H1 (cell line): Measurements from ENCODE around the gene MT1B. TPM values are rescaled to one million over a fixed set of nuclear protein-coding genes. Genes with fewer than 3 reads are reported as not detected.

Source experiments
- CTCF ChIA-PET: fragments of 300-600 bp; sonication (Branson Sonifier 250); formaldehyde crosslinking; loops from one replicate; lab custom pipeline; 2021; ENCODE audit not compliant: partially characterized antibody; lab: Charles Lee
- POLR2A ChIA-PET: fragments of 300-600 bp; sonication (Branson Sonifier 250); formaldehyde crosslinking; loops from one replicate; lab custom pipeline; 2021; ENCODE audit warnings: inconsistent platforms; ENCODE audit not compliant: partially characterized antibody; lab: Charles Lee
- DNase-seq, 2 experiments: peaks; one replicate each; pipeline versions ENCODE4 v3.0.0 to v3.0.0-alpha.2; 2010 to 2022; ENCODE audit warnings: low spot score in 2 of 2, low read depth in 1 of 2, mixed read lengths in 1 of 2
- FAIRE-seq: peaks from 2 replicates; lab custom pipeline; 2011; peaks lifted over from hg19 to GRCh38; lab: Jason Lieb, UNC
- H2AFZ ChIP-seq: 2 replicates; pipeline ENCODE4 v1.8.1; 2012; ENCODE audit warnings: low read length, inconsistent platforms
- H2AK5ac ChIP-seq: 2 replicates; pipeline ENCODE4 v1.6.1; 2013; ENCODE audit warnings: low read depth, low read length
- H2BK120ac ChIP-seq: replicated peaks from 2 replicates; pipeline ENCODE3; 2013; ENCODE audit warnings: low read depth, low read length, inconsistent platforms
- H2BK12ac ChIP-seq: 2 replicates; pipeline ENCODE4 v1.6.1; 2013; ENCODE audit warnings: low read depth, low read length
- H2BK15ac ChIP-seq: 2 replicates; pipeline ENCODE4 v1.6.1; 2013; ENCODE audit warnings: low read length
- H2BK20ac ChIP-seq: 2 replicates; pipeline ENCODE4 v1.6.1; 2013; ENCODE audit warnings: low read length
- H2BK5ac ChIP-seq: 2 replicates; pipeline ENCODE4 v1.6.1; 2013; ENCODE audit warnings: low read depth, low read length
- H3K14ac ChIP-seq: 2 replicates; pipeline ENCODE4 v1.6.1; 2013; ENCODE audit warnings: inconsistent platforms; ENCODE audit not compliant: insufficient read length
- H3K18ac ChIP-seq: 2 replicates; pipeline ENCODE4 v1.6.1; 2013; ENCODE audit warnings: low read length; ENCODE audit errors: extremely low read depth
- H3K23ac ChIP-seq: 2 replicates; pipeline ENCODE4 v1.6.1; 2013; ENCODE audit warnings: inconsistent platforms; ENCODE audit not compliant: insufficient read length
- H3K23me2 ChIP-seq: 2 replicates; pipeline ENCODE4 v1.6.1; 2013; ENCODE audit warnings: low read depth, low read length
- H3K27ac ChIP-seq: 2 replicates; pipeline ENCODE4 v1.6.1; 2011; ENCODE audit warnings: low read depth, low read length, inconsistent platforms
- H3K27me3 ChIP-seq, 4 experiments: replicated peaks in 1 of 4; 1 replicate in 1 of 4; 2 replicates in 3 of 4; pipeline versions ENCODE4 v1.6.1 to v1.8.1; 2011 to 2013; ENCODE audit warnings: low read length in 3 of 4, mild to moderate bottlenecking in 3 of 4, inconsistent platforms in 2 of 4, mixed read lengths in 2 of 4, moderate library complexity in 1 of 4; ENCODE audit not compliant: control insufficient read depth in 3 of 4, insufficient read depth in 3 of 4; ENCODE audit errors: extremely low read depth in 1 of 4
- H3K36me3 ChIP-seq, 4 experiments: 2 replicates each; pipeline versions ENCODE4 v1.6.1 to v1.8.1; 2011 to 2013; ENCODE audit warnings: mild to moderate bottlenecking in 4 of 4, low read length in 3 of 4, moderate library complexity in 2 of 4, control low read depth in 1 of 4, inconsistent platforms in 1 of 4; ENCODE audit not compliant: insufficient read depth in 4 of 4, control insufficient read depth in 2 of 4
- H3K4ac ChIP-seq: replicated peaks from 2 replicates; pipeline ENCODE3; 2013; ENCODE audit warnings: low read length, low read depth, mixed read lengths, inconsistent platforms; ENCODE audit not compliant: insufficient read length
- H3K4me1 ChIP-seq, 4 experiments: replicated peaks in 1 of 4; 1 replicate in 1 of 4; 2 replicates in 3 of 4; pipeline versions ENCODE4 v1.6.1 to v1.8.1; 2011 to 2013; ENCODE audit warnings: low read length in 3 of 4, inconsistent platforms in 2 of 4, mixed read lengths in 1 of 4; ENCODE audit not compliant: insufficient read depth in 4 of 4, control insufficient read depth in 3 of 4
- H3K4me2 ChIP-seq, 2 experiments: 2 replicates each; pipeline versions ENCODE4 v1.6.1 to v1.8.1; 2011 to 2013; ENCODE audit warnings: low read depth in 2 of 2, low read length in 2 of 2, control low read depth in 1 of 2, inconsistent platforms in 1 of 2, mild to moderate bottlenecking in 1 of 2; ENCODE audit not compliant: insufficient read depth in 1 of 2
- H3K4me3 ChIP-seq, 4 experiments: fragments of 200-600, 300-600 bp in 1 of 4; sonication (generic), shearing (Covaris generic), sonication (Bioruptor Twin) in 1 of 4; 2 replicates each; pipeline versions ENCODE4 v1.5.1 to v1.8.1; 2011 to 2016; ENCODE audit warnings: low read length in 4 of 4, low read depth in 3 of 4, control low read depth in 2 of 4, inconsistent platforms in 2 of 4, mild to moderate bottlenecking in 2 of 4, mixed read lengths in 1 of 4, moderate library complexity in 1 of 4; ENCODE audit not compliant: insufficient read depth in 2 of 4; ENCODE audit errors: extremely low read depth in 1 of 4
- H3K56ac ChIP-seq: replicated peaks from 2 replicates; pipeline ENCODE3; 2013; ENCODE audit warnings: low read depth, mild to moderate bottlenecking, mixed read lengths, low read length, inconsistent platforms; ENCODE audit not compliant: insufficient read length
- H3K79me1 ChIP-seq: 2 replicates; pipeline ENCODE4 v1.6.1; 2013; ENCODE audit warnings: low read depth, low read length, control low read depth
- H3K79me2 ChIP-seq, 2 experiments: 2 replicates each; pipeline versions ENCODE4 v1.6.1 to v1.8.1; 2012 to 2013; ENCODE audit warnings: low read length in 2 of 2, mild to moderate bottlenecking in 2 of 2, inconsistent platforms in 1 of 2; ENCODE audit not compliant: insufficient read depth in 2 of 2, control insufficient read depth in 1 of 2
- H3K9ac ChIP-seq, 4 experiments: replicated peaks in 1 of 4; 1 replicate in 1 of 4; 2 replicates in 3 of 4; pipeline versions ENCODE4 v1.6.1 to v1.8.1; 2011 to 2013; ENCODE audit warnings: low read depth in 3 of 4, low read length in 3 of 4, control low read depth in 2 of 4, mild to moderate bottlenecking in 2 of 4, moderate library complexity in 2 of 4, inconsistent platforms in 1 of 4; ENCODE audit errors: extremely low read depth in 1 of 4
- H3K9me3 ChIP-seq, 2 experiments: 2 replicates each; pipeline versions ENCODE4 v1.6.1 to v1.8.1; 2012 to 2013; ENCODE audit warnings: mild to moderate bottlenecking in 2 of 2, moderate library complexity in 2 of 2, control low read depth in 1 of 2, inconsistent platforms in 1 of 2, low read depth in 1 of 2, low read length in 1 of 2, mixed read lengths in 1 of 2; ENCODE audit not compliant: insufficient read depth in 2 of 2
- H4K20me1 ChIP-seq, 2 experiments: replicated peaks in 1 of 2; 2 replicates each; pipeline versions ENCODE3 to v1.8.1; 2011 to 2013; ENCODE audit warnings: inconsistent platforms in 2 of 2, low read length in 2 of 2, mild to moderate bottlenecking in 1 of 2; ENCODE audit not compliant: insufficient read depth in 2 of 2, control insufficient read depth in 1 of 2
- H4K5ac ChIP-seq: 2 replicates; pipeline ENCODE4 v1.6.1; 2013; ENCODE audit warnings: low read length, low read depth, mixed read lengths, inconsistent platforms; ENCODE audit not compliant: insufficient read length
- H4K8ac ChIP-seq: 2 replicates; pipeline ENCODE4 v1.8.0; 2013; ENCODE audit warnings: mild to moderate bottlenecking, moderate library complexity, low read length, inconsistent platforms; ENCODE audit not compliant: insufficient read depth; ENCODE audit errors: extremely low read depth
- H4K91ac ChIP-seq: replicated peaks from 2 replicates; pipeline ENCODE3; 2013; ENCODE audit warnings: low read length, mixed read lengths, inconsistent platforms; ENCODE audit not compliant: insufficient read length
- BRCA1 ChIP-seq: IDR thresholded peaks from 2 replicates; pipeline ENCODE4 v1.6.1; 2012; ENCODE audit warnings: low read depth, low read length, improper control_type of control experiment
- CHD1 ChIP-seq: IDR thresholded peaks from 2 replicates; pipeline ENCODE4 v1.6.1; 2012; ENCODE audit warnings: low read depth, low read length, improper control_type of control experiment
- CHD2 ChIP-seq: IDR thresholded peaks from 2 replicates; pipeline ENCODE4 v1.6.1; 2012; ENCODE audit warnings: low read length, improper control_type of control experiment
- HDAC2 ChIP-seq, 2 experiments: fragments of 300-600 bp in 1 of 2; sonication (generic) in 1 of 2; IDR thresholded peaks; 2 replicates each; pipeline ENCODE4 v1.6.1; 2011 to 2012; ENCODE audit warnings: low read depth in 2 of 2, low read length in 2 of 2, mild to moderate bottlenecking in 2 of 2, moderate library complexity in 2 of 2, borderline replicate concordance in 1 of 2, inconsistent platforms in 1 of 2
- JUN ChIP-seq: IDR thresholded peaks from 2 replicates; pipeline ENCODE4 v1.6.1; 2011; ENCODE audit warnings: low read depth, mild to moderate bottlenecking, improper control_type of control experiment, low read length
- POLR2A ChIP-seq, 2 experiments: IDR thresholded peaks; 1 replicate in 1 of 2; 2 replicates in 1 of 2; pipeline ENCODE4 v1.6.1; 2011; ENCODE audit warnings: low read depth in 2 of 2, low read length in 2 of 2, mild to moderate bottlenecking in 2 of 2; ENCODE audit errors: control extremely low read depth in 1 of 2
- RAD21 ChIP-seq, 2 experiments: IDR thresholded peaks in 1 of 2; conservative IDR thresholded peaks in 1 of 2; 2 replicates each; pipeline ENCODE4 v1.6.1; 2011; ENCODE audit warnings: low read depth in 2 of 2, low read length in 2 of 2, improper control_type of control experiment in 1 of 2, inconsistent platforms in 1 of 2, mild to moderate bottlenecking in 1 of 2, moderate library complexity in 1 of 2
- RNF2 ChIP-seq: fragments of 200-900, 300-1000 bp; sonication (generic); IDR thresholded peaks from 2 replicates; pipeline ENCODE4 v1.7.1; 2016; ENCODE audit warnings: borderline replicate concordance, low read depth, mild to moderate bottlenecking, antibody characterized with exemption, low read length; ENCODE audit not compliant: poor library complexity, severe bottlenecking; ENCODE audit errors: missing control alignments
- TEAD4 ChIP-seq: IDR thresholded peaks from 2 replicates; pipeline ENCODE4 v1.6.1; 2012; ENCODE audit warnings: low read depth, low read length, inconsistent platforms, mixed read lengths
- ZNF274 ChIP-seq: IDR thresholded peaks from 2 replicates; pipeline ENCODE4 v1.7.0; 2012; ENCODE audit warnings: low read length, borderline replicate concordance; ENCODE audit errors: extremely low read depth
- WGBS, 2 experiments: shearing (Covaris generic) in 1 of 2; methylation state at CpG; one replicate each; pipeline versions ENCODE4 v1.1.6 to v1.1.7; 2013 to 2015; ENCODE audit warnings: low lambda C conversion rate in 2 of 2, mixed read lengths in 2 of 2, inconsistent platforms in 1 of 2, low coverage in 1 of 2, missing lambda C conversion rate in 1 of 2; ENCODE audit not compliant: insufficient replicate concordance in 2 of 2, insufficient coverage in 1 of 2, insufficient read length in 1 of 2; ENCODE audit errors: extremely low coverage in 1 of 2, missing lambda C conversion rate in 1 of 2; 5-methylcytosine and 5-hydroxymethylcytosine counted together
- polyA plus RNA-seq, 7 experiments: library from polyadenylated mRNA; depleted of rRNA in 3 of 7; stranded (reverse) in 5 of 7; unstranded in 2 of 7; fragments of >200 nt in 5 of 7; fragments of 200-250 nt in 2 of 7; gene quantifications; 1 replicate in 5 of 7; 2 replicates in 1 of 7; 4 replicates in 1 of 7; pipeline versions ENCODE4 v1.2.1 to v1.2.3, GENCODE V29; 2011 to 2013; ENCODE audit warnings: missing spikeins in 2 of 7, mixed read lengths in 2 of 7
- total RNA-seq: library from RNA; stranded (reverse); fragmentation: NEBNext Ultra II Directional; extraction: Animal tissue kit (Norgen Biotek cat#: 25700); gene quantifications from 2 replicates; pipeline ENCODE4 v1.2.1, GENCODE V29; 2021

MT1B gene
- total and polyA plus RNA-seq, 2 of the 8 experiments (the other 6 are each of a cell fraction or from before 2014, with no cell fraction given): not detected

DNA sequence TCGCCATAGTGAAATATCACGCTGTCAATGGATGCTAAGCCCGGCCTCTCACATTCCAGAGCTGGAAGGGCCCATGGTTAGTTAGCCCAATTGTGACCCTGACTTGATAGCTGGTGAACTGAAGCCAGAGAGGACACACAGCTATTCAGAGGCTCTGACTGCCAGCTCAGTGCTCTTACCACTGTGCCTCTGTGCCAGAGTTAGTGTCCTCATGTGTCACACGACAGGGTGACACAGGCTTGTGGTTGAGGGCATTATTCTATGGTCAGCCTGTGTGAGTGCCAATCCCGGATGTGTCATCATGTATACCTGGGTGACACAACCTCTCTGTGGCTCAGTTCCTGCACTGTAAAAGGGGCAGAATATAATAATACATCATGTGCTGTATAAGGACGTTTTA lies 28.1 kb downstream of the MT1B start:
- H3K4me2 ChIP-seq: no peak overlapping the region

More for the DNA sequence above, 28.1 kb downstream of the MT1B start:
- no peak for DNase-seq
- Histone ChIP-seq H3K4ac (no peak overlapping the region), H3K27me3 (peaks cover 0 to 61% (median 34%) of the 10 kb centered on the region in 4 experiments; a peak in 5 of 7 replicates), H3K18ac (no peak overlapping the region), H2BK12ac (no peak overlapping the region), H3K14ac (no peak overlapping the region), H2BK120ac (no peak overlapping the region), H2AFZ (no peak overlapping the region), H2BK20ac (no peak overlapping the region), H3K27ac (no peak overlapping the region), H4K8ac (no peak overlapping the region), H3K36me3 (peaks cover 0 to 3% (median 0%) of the 10 kb centered on the region in 4 experiments; a peak in 1 of 8 replicates), H3K79me1 (no peaks in the 10 kb centered on the region; the same call in 1 of the 2 replicates)
- 80% methylated on average over 6 of the region's 6 CpGs; no CpG with 5 or more reads in 1 of the 2 experiments for WGBS, 2 experiments
- TF ChIP-seq CHD1: no peak
- TF ChIP-seq HDAC2 (IDR thresholded peaks at IDR 0.05; ENCODE audit: borderline replicate concordance in 1 of 2, low read depth in 2 of 2, low read length in 2 of 2): no peak
- TF ChIP-seq RAD21 (IDR thresholded peaks at IDR 0.05 in 1 of 2, conservative IDR thresholded peaks at IDR 0.05 in 1 of 2; ENCODE audit: low read depth in 2 of 2, low read length in 2 of 2): no peak
- TF ChIP-seq RNF2: no peak
- no peak for TF ChIP-seq JUN
- TF ChIP-seq TEAD4: no peak
- no peak for TF ChIP-seq ZNF274
- TF ChIP-seq CHD2: no peak
- no peak for TF ChIP-seq BRCA1
- TF ChIP-seq POLR2A (IDR thresholded peaks at IDR 0.05; ENCODE audit: control extremely low read depth in 1 of 2, low read depth in 2 of 2, low read length in 2 of 2): no peak
- TF ChIP-seq, all 59 proteins: peak for 0
- no peak overlapping the region for H3K9ac ChIP-seq
- H3K4me1 ChIP-seq: peaks cover 0 to 32% (median 10%) of the 10 kb centered on the region in 4 experiments; a peak in 6 of 7 replicates
- H2BK15ac ChIP-seq: no peak overlapping the region
- peaks cover 10% of the 10 kb centered on the region for H3K23me2 ChIP-seq
- no peak overlapping the region for H4K5ac ChIP-seq
- ChIA-PET POLR2A (interaction anchor here (1.0 to 12.9 kb wide), 4 partner anchors 11 to 54 kb away, joined by 3 to 205 read pairs (median 4); partner anchors contain the start of genes MT1E, MT1G and MT1H), CTCF (interaction anchor here (0.8 to 6.0 kb wide), 4 partner anchors 9 to 76 kb away, joined by 3 to 57 read pairs (median 4); partner anchors contain the start of gene MT1H)
- H2BK5ac ChIP-seq: no peak overlapping the region
- no peak overlapping the region for H4K91ac ChIP-seq
- H2AK5ac ChIP-seq: no peak overlapping the region
- no peaks in the 10 kb centered on the region for H3K9me3 ChIP-seq
- H3K23ac ChIP-seq: no peak overlapping the region
- FAIRE-seq: no peak
- peaks cover 0 to 1% of the 10 kb centered on the region in 2 experiments for H4K20me1 ChIP-seq
- H3K79me2 ChIP-seq: no peaks in the 10 kb centered on the region
- H3K4me3 ChIP-seq: no peak overlapping the region
- H3K56ac ChIP-seq: no peak overlapping the region
